NCI-H2081 treated with DMSO at 0.1 percent for 48 hours (cell line): Measurements from ENCODE around the gene IL1RAP.

Experiments
- DNase-seq: peaks from one replicate; lab custom pipeline; 2025; lab: John Stamatoyannopoulos, UW

IL1RAP gene

DNA sequence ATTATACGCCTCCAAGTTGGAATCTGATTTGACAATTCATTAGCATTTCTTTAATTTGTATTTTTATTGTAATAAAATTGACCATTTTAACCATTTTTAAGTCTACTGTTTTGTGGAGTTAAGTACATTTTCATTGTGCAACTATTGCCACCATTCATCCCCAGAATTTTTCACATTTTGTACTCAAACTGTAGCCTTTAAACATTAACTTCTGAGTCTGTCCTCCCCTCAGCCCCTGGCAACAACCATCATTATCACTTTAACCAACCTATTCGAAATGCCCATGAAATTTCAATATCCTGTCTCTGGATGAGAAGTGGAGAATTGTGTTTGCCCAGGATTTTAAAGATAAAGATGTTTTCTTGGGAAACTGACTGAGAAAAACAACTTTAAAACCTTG lies 27.7 kb downstream of the IL1RAP start:
- DNase-seq = no peak

DNA sequence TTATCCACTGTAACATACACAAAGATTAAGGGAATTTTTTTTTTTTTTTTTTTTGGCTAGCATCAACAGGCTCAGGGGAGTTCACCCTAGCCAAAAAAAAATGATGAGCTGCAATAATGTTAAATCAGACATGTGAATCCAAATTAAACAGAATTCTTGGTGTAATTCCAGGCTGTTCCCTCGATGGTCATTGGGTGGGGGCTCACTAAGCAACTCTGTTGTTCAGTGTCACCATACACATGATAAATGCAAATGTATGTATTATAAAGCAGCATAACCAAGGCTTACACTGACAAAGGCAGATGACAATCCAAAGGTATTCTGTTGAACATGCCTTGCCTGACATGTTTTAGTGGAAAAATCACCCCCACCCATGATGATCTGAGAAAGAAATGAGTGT lies 29.0 kb downstream of the IL1RAP start:
- DNase-seq = no peak

DNA sequence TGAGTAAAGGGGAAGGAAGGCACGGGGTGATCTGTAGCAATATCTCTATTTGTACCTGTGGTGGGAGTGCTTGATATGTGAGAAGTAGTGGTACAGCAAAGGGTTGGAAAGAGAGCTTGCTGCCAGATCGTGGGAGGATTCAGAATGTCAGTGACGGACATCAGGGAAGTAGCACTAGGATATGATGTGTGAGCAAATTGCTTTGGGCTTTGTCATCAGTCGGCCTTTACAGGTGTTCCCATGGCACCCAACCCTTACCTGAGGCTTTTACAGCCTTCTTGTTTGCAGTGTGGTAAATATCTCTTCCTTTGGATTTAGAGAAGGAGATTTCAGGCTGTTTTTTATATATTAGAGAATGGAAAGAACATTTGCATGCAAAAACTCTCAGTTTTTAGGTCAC lies 29.8 kb downstream of the IL1RAP start:
- DNase-seq = no peak

DNA sequence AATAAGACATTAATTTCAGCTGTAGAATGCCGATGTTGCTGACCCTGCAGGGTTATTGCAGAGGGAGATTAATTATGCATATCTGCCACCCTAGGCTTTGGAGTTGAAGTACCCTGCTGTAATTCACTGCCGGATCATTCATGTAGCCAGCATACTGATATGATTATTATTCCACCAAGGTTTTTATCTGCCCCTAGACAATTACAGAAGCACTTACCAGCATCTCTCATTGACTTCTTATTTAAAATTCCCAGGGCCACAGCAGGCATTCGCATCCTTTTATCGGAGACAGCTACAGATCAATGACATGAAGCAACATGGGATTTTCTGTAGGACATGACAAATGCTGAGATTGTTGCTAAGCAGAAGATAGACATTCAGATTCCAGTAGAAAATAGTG lies 31.3 kb downstream of the IL1RAP start:
- no peak for DNase-seq

DNA sequence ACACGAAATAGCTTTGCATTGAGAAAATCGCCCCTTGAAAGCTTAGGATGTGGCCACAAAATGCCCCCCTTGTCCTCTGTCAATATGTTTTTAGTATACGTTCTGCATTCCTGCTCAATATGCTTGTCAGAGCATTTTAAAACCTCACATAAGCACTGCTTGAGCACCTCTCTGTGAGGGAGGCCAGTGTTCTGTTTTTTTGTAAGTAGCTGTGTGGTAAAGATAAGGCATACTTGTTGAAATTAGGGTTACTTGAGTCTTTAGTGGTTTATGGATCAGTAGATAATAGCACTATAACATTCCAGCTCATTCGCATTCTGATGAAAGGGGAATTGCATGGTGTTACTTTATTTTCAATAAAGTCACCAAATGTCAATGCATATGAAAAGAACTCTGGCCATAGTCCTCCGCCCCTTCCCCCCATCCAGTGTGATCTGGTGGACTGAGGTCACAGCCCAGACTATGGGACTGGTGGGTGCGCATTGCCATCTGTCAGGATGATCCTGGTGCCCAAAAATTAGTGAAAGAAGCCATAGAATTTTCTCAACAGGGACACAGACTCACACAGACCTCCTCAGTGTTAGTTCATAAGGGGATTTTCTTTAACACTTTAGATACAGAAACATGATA lies 33.1 kb downstream of the IL1RAP start:
- DNase-seq = no peak

DNA sequence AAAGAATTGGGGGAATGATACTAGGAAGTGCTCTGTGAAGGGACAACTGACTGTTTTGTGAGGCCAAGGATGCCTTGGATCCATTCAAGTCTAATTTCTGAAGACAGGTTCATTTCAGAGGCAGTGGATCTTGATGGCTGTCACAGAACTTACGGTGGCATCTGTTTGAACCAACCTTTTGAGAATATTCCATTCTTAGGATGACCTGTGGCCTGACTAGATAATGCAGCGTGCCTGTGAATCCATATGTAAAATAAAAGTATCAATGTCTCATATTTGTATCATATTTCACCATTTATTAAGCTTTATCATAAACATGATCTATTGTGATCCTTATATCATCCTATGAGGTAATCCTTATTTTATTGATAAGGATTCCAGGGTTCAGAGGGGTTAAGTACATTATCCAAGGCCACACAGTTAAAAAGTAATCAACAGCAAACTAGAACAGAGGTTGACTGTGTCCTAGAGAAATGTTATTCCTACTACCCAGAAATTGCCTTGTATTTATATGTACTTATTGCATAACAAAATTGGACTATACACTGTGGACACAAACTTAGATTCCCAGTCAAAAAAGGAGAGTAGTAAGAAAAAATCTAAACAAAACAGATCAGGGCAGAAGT lies 34.3 kb downstream of the IL1RAP start:
- no peak for DNase-seq

DNA sequence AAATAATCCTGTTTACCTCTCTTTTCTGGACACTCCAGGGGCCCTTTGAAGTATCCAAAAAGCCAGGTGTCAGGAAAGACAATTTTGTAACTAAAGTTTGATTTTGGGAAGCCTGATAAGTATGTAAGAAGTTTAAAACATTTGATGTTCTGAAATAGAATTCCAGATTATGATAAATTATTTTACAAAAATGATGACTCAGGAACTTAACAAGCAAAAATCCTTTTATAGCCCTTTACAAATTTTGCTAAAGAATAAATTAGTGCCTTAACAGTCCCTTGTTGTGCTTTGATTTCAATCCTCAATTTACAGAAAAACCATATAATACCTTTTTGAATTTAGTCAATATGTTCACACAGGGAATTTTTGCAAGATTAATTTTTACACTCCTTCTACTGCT lies 38.1 kb downstream of the IL1RAP start:
- no peak for DNase-seq

DNA sequence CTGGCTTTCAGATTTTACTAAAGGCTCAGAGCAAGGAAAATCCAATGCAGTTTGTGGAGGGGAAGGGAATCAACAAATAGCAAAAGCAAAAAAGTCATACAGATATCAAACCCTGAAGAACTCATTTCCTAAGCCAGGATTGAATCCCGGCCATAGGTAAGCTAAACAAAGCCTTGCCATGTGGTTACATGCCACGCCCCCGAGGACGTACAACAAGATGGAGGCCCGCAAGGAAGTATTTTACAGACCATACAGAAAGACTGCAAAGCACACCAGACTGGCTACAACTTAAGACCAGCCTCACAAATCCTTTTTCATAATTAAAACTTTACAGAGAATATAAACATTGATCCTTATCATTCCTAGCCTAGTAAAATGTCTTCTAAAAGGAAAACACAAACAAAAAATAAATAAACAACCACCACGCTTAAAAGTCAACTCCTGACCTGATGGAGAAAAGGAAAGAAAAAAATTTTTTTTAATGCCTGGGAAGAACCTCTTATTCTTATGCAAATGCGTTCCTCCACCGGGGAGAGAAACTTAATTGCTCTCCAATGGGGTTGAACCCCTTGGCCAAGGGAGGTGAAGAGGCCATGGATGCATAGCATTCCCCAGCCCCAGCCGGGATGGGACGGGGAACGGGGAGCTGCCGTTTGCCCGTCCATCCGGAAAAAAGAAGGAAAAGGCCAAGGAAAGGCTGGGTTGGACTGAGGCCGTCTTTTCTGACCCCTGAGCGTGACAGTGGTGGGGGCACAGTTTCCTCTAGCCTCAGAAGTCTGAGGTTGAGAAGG lies 39.3 kb downstream of the IL1RAP start:
- DNase-seq = no peak

DNA sequence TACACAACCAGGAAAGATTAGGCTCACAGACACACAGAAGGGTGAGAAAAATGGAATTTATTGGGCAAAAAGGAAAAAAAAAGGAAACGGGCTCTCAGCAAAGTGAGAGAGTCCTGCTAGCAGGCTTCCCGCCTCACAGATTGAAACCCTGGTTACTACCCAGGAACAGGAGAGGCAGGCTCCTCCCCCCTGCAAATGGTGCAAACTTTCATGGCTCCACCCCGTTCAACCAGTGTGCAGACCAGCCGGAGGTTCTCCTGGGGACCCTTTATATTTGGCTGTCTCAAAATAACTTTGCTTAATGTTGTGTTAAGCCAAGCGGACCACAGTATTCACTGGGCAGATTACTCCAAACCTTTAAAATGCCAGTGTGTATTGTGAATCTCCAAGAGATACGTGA lies 40.3 kb downstream of the IL1RAP start:
- no peak for DNase-seq

DNA sequence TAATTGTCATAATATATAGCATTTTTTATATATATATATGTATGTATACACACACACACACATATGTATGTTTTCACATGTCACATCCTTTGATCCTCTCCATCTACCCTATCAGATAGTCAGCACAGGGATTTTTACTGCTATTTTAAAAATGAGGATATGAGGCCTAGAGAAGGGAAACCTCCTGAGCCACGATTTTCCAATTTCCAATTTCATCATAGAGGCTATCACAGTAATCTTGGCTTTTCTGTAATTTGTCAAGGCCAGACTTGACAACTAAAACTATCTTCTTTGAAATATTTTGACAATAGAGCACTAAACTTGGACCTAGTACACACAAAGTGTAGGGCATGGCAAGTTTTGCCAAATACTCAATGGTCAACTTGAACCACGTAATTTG lies 42.5 kb downstream of the IL1RAP start:
- no peak for DNase-seq

DNA sequence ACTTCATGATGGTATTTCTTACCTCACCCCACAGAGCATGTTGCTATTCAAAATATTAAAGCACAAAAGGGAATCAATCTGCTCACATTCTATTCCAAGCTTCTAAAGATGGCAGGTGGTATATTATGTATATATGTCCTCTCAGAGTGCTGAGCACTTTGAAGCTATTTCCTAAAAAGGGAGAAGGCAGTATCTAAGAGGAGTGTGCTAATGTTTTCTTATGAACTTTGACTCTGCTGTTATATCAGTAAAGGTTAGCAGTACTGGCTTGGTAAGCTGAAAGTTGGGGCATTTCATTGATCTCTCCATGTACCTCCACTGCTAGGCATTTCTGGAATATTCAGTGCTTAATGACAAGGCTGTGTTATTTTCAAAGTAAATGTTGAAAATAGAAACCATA lies 43.4 kb downstream of the IL1RAP start:
- no peak for DNase-seq

DNA sequence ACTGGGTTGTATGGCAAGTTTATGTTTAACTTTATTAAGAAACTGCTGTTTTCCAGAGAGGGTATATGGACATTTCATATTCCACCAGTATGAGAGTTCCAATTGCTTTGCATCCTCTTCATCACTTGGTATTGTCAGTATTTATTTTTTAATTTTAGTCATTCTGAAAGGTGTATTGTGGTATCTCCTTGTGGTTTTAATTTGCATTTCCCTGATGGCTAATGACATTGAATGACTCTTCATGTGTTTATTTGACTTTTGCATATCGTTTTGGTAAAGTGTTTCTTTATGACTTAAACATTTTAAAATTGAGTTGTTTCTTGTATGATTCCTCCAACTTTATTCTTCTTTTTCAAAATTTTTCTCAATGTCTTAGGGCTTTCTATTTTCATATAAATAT lies 44.4 kb downstream of the IL1RAP start:
- DNase-seq = no peak

DNA sequence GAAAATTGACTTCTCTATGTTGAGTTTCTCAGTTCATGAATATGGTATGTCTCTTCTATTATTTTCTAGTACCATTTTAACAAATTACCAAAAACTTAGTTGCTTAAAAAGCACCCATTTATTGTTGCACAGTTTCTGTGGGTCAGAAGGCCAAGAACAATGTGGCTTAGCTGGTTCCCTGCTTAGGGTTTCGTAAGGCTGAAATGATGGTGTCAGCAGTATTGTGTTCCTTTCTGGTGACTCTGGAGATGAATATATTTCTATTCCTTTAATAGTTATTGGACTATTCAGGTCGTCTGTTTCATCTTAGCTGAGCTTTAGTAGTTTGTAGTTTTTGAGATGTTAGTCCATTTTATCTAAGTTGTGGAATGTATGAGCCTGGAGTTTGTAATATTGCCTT lies 44.9 kb downstream of the IL1RAP start:
- no peak for DNase-seq

DNA sequence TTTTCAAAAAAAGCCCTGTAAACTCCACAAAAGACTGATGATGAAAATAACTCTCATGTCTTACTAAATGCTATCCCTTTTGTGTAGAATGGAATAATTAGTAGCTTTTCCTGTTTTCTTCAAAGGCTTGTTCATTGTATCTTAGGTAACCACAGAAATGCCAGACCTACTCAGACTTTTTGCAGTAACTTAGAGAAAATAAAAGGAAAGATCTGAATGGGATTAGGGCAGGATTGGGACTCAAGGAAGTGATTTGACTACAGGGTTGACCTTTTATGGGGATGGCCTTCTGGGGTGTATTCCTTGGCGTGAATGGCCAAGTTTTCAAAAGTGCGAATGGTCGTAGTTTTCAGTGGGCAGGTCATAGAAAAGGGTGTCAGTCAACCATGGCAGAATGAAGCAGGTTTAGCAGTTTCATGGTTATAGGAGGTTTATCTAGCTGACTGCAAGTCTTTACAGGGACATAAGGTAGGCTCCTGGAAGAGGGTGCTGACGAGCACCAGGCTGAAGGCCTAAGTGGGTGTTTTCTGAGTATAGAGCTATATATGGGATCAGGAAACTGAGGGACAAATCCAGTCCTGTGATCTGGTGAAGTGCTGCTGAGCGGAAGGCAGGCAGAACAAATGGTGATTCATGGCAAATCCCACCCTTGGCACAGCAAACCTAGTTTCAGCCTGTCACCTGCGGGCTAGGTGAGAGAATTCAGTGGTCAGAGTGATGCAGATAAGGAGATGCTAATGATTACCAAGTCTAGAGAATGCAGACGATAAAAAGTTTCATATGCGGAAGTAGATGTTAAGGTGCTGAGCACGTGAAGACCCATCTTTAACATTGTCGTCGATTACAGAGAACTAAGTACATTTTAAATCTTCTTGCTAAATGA lies 46.4 kb downstream of the IL1RAP start:
- DNase-seq = no peak

DNA sequence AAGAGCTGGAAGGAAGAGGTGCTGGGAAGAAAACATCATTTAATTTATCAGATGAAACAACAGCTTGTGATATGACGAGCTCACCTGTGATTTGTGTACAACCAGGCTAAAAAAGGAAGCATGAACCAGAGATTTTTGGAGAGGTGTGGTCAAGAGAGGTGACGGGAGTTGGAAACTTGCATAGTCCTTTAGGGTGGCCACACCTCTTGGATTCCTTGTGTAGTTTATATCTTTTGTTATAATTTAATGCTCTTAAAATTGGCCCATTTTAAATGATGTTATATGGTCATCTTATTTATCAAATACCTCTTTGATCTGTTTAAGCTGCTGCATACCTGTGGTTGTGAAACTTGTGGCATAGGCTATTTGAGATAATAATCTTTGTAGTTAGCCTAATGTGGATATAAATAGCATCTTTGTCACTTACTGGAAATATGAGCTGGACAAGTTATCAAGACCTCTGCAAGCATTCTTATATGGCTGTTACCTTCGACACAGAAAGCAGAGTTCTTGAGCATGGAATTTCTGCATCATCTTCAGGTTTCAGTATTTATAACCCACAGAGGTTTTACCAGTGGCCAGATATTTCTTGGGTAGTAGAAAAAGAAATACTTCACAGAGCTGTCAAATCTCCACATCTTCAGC lies 49.1 kb downstream of the IL1RAP start:
- no peak for DNase-seq

DNA sequence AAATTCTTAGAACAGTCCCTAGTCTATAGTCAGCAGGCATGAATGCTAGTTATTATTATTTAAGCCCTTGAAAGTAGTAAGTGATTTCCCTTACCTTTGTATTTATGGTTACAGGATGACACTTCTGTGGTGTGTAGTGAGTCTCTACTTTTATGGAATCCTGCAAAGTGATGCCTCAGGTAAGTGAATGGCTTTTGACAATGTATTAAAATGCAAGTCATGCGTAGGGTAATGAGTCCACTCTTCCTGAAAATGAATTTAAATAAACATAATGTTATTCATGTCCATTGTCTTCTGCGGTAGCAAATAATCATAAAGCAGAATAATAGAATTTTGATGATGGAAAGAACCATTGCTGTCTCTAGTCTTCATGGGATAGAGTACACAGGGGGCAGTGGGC lies 50.3 kb downstream of the IL1RAP start:
- DNase-seq = no peak

DNA sequence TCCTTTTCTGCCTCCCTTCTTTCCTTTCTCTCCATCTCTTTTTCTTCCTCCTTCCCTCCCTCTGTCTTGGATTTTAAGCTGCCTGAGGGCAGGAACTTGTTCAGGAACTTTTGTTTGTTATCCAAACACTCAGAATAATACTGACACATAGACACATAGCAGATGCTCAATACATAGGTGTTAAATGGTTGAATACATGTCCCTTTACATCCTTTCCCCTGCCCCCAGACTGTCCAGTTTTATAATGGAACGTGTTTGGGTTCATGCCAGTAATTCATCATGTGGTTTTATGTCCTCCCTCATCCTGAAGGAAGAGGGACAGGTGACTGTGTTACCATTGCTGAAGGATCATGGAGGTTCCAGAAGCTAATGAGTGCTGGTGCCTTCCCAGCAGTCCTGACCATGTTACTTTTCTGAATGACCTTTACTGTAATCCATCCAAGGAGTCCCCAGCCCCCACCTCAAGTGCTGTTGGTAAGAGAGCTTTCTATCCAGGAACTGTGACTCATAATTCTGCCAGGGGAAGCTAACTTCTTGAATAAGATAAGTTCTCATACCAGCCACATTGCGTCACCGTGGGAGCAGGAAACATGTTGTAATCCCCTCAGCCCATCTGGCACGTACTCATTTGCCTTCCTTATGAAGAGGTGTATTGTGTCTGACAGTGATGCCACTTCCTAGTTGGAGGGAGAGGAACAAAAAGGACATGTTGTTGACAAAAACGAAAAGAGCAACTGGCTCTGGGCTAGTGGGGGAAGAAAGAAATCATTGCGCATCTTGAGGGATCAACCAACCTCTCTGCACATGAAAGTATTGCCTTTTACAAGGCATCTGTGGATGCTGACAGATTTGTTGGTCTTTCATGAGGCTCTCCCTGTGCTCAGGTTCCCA lies 52.4 kb downstream of the IL1RAP start:
- DNase-seq = no peak

DNA sequence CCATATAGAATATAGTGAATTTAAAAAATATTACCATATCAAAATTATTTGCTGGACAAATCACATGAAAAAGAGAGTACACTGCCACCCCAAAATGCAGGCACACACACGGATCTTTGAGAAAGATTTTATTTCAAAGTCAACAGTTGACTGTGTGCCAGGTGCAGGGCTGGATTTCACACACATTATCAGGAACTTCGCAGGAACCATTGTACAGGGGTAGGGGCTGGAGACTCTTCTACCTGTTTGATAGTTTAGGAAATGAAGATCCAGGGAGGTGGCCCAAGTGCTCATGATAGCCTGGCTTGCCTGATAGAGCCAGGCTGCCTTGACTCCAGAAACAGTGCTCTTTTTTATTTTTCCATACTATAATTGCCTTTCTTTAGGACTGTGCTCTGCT lies 54.2 kb downstream of the IL1RAP start:
- DNase-seq = no peak

DNA sequence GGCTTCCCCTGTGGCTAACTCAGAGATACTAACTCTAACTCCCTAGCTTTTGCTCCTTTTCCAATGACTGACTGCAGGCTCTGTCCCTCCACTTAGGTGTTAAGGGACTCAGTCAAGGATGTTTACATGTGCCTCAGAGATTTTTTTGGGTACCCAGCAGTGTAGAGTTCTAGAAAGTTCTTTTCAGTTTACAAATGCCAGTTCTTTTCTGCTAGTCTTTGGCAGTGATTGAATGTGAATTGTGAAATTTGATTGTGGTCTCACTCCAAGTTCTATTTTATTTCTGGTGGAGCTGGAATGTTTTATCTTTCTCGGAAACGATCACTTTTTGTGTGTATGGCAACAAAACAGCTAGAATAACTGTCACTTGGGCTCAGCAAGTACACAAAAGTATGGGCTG lies 60.6 kb downstream of the IL1RAP start:
- DNase-seq = no peak

DNA sequence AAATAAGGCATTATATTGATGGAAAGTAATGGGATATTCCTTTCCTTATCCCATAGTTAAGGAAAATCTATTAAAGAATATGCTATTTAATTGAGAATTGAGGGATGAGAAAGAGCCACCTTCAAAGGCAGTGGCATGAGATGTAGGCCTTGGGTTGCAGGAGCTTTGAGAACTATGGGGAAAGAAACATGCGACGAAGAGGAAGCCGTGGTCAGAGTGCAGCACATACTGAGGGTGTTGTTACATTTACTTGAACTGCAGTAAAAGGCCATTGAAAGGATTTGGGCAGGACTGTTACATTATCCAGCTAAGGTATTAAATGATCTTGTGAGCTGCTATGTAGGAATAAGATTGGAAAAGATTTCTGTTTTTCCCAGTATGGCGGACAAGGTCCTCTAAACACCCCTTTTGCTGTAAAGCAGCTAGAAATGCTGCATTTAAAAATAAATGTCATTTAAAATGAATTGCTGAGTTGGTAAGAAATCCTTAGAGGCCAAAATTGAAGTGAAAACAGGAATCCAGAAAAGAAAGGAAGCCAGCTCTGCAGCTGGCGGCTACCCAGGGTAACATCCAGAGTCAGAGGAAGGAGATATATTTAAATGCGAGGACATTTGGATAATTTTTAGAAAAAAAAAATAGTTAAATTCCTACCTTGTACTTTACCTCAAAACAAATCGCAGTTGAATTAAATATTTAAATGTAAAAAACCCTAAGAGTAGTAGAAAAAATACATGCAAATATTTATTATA lies 61.7 kb downstream of the IL1RAP start:
- no peak for DNase-seq
